GM23338 (cell line): Measurements from ENCODE around the gene KLF9. TPM values are rescaled to one million over a fixed set of nuclear protein-coding genes. Genes with fewer than 3 reads are reported as not detected.

Experiments
- ATAC-seq: fragments of 200-7000 bp; cut with Tn5 transposase; 3 replicates; pipeline ENCODE4 v1.9.1; 2020
- DNase-seq: peaks from one replicate; pipeline ENCODE4 v3.0.0-alpha.2; 2015; ENCODE audit warnings: low spot score
- H2AFZ ChIP-seq: fragments of 200-600 bp; sonication (generic); 2 replicates; pipeline ENCODE4 v1.8.0; 2016; ENCODE audit warnings: antibody characterized with exemption, mild to moderate bottlenecking, moderate library complexity
- H3F3A ChIP-seq: fragments of 200-600 bp; sonication (generic); replicated peaks from 2 replicates; pipeline ENCODE4 v1.8.0; 2017; ENCODE audit warnings: antibody characterized with exemption, mixed run types, low read depth
- H3K27ac ChIP-seq: fragments of 200-600 bp; sonication (generic); 2 replicates; pipeline ENCODE4 v1.6.1; 2016; ENCODE audit warnings: low read depth
- H3K27me3 ChIP-seq: fragments of 200-600 bp; sonication (generic); 2 replicates; pipeline ENCODE4 v1.8.0; 2016; ENCODE audit warnings: mild to moderate bottlenecking, mixed run types, moderate library complexity; ENCODE audit not compliant: insufficient read depth
- H3K36me3 ChIP-seq: fragments of 200-600 bp; sonication (generic); 2 replicates; pipeline ENCODE4 v1.8.0; 2016; ENCODE audit warnings: mild to moderate bottlenecking; ENCODE audit not compliant: insufficient read depth
- H3K4me1 ChIP-seq: fragments of 200-600 bp; sonication (generic); 2 replicates; pipeline ENCODE4 v1.8.0; 2016; ENCODE audit warnings: mild to moderate bottlenecking, moderate library complexity; ENCODE audit not compliant: insufficient read depth
- H3K4me2 ChIP-seq: fragments of 200-600 bp; sonication (generic); 2 replicates; pipeline ENCODE4 v1.7.1; 2017; ENCODE audit warnings: mixed run types
- H3K4me3 ChIP-seq: fragments of 200-600 bp; sonication (generic); 2 replicates; pipeline ENCODE4 v1.6.1; 2016; ENCODE audit warnings: mixed run types
- H3K79me2 ChIP-seq: fragments of 200-600 bp; sonication (generic); replicated peaks from 2 replicates; pipeline ENCODE4 v1.8.0; 2017; ENCODE audit warnings: mild to moderate bottlenecking; ENCODE audit not compliant: insufficient read depth
- H3K9me2 ChIP-seq: fragments of 200-600 bp; sonication (generic); 2 replicates; pipeline ENCODE4 v1.8.0; 2017; ENCODE audit not compliant: insufficient read depth
- H4K20me1 ChIP-seq: fragments of 200-600 bp; sonication (generic); replicated peaks from 2 replicates; pipeline ENCODE4 v1.8.0; 2017; ENCODE audit warnings: mild to moderate bottlenecking; ENCODE audit not compliant: insufficient read depth
- H3K27ac Mint-ChIP-seq: 2 replicates; pipeline ENCODE4 v1.8.0; 2020; ENCODE audit warnings: inconsistent platforms, mild to moderate bottlenecking, moderate library complexity, mixed read lengths
- H3K27me3 Mint-ChIP-seq: 3 replicates; pipeline ENCODE4 v1.8.0; 2022; ENCODE audit warnings: low read depth, mild to moderate bottlenecking, moderate library complexity, mixed read lengths, inconsistent platforms; ENCODE audit not compliant: insufficient read depth, poor library complexity
- H3K36me3 Mint-ChIP-seq: 3 replicates; pipeline ENCODE4 v1.8.0; 2021; ENCODE audit warnings: low read depth, mild to moderate bottlenecking, inconsistent platforms, moderate library complexity, mixed read lengths
- H3K4me1 Mint-ChIP-seq: 3 replicates; pipeline ENCODE4 v1.8.0; 2020; ENCODE audit warnings: mild to moderate bottlenecking, inconsistent platforms, mixed read lengths
- H3K4me3 Mint-ChIP-seq: 3 replicates; pipeline ENCODE4 v1.8.0; 2021; ENCODE audit warnings: moderate library complexity, mild to moderate bottlenecking, inconsistent platforms, mixed read lengths
- H3K9me3 Mint-ChIP-seq: 3 replicates; pipeline ENCODE4 v1.8.0; 2020; ENCODE audit warnings: moderate library complexity, mild to moderate bottlenecking, inconsistent platforms, mixed read lengths
- CREB1 ChIP-seq: fragments of 250-450 bp; sonication (Bioruptor Pico); IDR thresholded peaks from 2 replicates; pipeline ENCODE4 v1.5.0; 2020; ENCODE audit warnings: low read depth, mild to moderate bottlenecking, moderate library complexity
- EZH2phosphoT487 ChIP-seq: fragments of 200-600 bp; sonication (generic); IDR thresholded peaks from one replicate; pipeline ENCODE4 v1.8.1; 2018; ENCODE audit warnings: antibody characterized with exemption; ENCODE audit not compliant: unreplicated experiment
- JUNB ChIP-seq: IDR thresholded peaks from one replicate; pipeline ENCODE4 v1.6.1; 2016; ENCODE audit warnings: antibody characterized with exemption; ENCODE audit not compliant: unreplicated experiment
- NANOG ChIP-seq: IDR thresholded peaks from 2 replicates; pipeline ENCODE4 v1.6.1; 2016; ENCODE audit warnings: antibody characterized with exemption, borderline replicate concordance
- POLR2AphosphoS5 ChIP-seq: IDR thresholded peaks from 2 replicates; pipeline ENCODE4 v1.6.1; 2016; ENCODE audit warnings: antibody characterized with exemption, low read depth
- STAT1 ChIP-seq: IDR thresholded peaks from one replicate; pipeline ENCODE4 v1.6.1; 2016; ENCODE audit warnings: antibody characterized with exemption; ENCODE audit not compliant: unreplicated experiment
- ZNF114 ChIP-seq: fragments of 250-450 bp; sonication (Bioruptor Pico); IDR thresholded peaks from 2 replicates; pipeline ENCODE4 v1.5.0; 2020; ENCODE audit warnings: mild to moderate bottlenecking, moderate library complexity
- ZNF331 ChIP-seq: fragments of 250-450 bp; sonication (Bioruptor Pico); IDR thresholded peaks from 2 replicates; pipeline ENCODE4 v1.5.0; 2020; ENCODE audit warnings: low read depth, mild to moderate bottlenecking, moderate library complexity
- polyA plus RNA-seq: library from polyadenylated mRNA; unstranded; fragments of >200 nt; fragmentation: Nextera tagmentation; extraction: Ambion mirVana; gene quantifications from 2 replicates; pipeline ENCODE4 v1.2.1, GENCODE V29; 2016
- total RNA-seq: library from RNA; depleted of rRNA; stranded (reverse); fragments of >200 nt; shearing (Covaris generic); gene quantifications from 2 replicates; pipeline ENCODE4 v1.2.3, GENCODE V29; 2014
- TF ChIP-seq, protein P1 (sequence below): IDR thresholded peaks from 2 replicates; pipeline ENCODE4 v1.6.1; 2016; ENCODE audit warnings: antibody characterized with exemption
- TF ChIP-seq, protein P2 (sequence below), 2 experiments: fragments of 200-600 bp in 1 of 2; sonication (generic) in 1 of 2; conservative IDR thresholded peaks; 2 replicates each; pipeline versions ENCODE4 v1.5.1 to v1.6.1; 2016 to 2017; ENCODE audit warnings: antibody characterized with exemption in 2 of 2, low read depth in 2 of 2, mild to moderate bottlenecking in 2 of 2, moderate library complexity in 1 of 2
- TF ChIP-seq, protein P3 (sequence below): IDR thresholded peaks from one replicate; pipeline ENCODE4 v1.6.1; 2018; ENCODE audit warnings: antibody characterized with exemption; ENCODE audit not compliant: unreplicated experiment

KLF9 gene
- total and polyA plus RNA-seq, 2 experiments from 2014 or later = 0.58 to 1.5 TPM

DNA sequence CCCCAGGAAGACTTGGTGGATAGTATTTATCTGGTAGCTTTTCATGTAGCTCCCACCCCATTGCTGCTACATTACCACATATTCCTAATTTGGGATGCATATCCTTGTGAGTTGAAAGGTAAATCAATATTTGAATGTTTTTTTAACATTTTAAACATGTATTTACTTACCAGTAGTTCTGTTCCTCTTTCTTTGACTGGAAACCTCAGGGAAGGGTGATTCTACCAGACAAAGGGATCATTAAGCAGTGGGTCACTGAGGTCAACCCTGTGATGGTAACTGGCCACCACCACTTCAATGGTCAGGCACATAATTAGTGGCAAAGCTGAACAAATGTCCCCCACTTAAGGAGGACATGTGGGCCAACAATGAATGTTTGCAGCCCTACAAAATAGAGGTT, 27.2 kb upstream of the KLF9 start (continued):
- TF ChIP-seq, protein P1, sequence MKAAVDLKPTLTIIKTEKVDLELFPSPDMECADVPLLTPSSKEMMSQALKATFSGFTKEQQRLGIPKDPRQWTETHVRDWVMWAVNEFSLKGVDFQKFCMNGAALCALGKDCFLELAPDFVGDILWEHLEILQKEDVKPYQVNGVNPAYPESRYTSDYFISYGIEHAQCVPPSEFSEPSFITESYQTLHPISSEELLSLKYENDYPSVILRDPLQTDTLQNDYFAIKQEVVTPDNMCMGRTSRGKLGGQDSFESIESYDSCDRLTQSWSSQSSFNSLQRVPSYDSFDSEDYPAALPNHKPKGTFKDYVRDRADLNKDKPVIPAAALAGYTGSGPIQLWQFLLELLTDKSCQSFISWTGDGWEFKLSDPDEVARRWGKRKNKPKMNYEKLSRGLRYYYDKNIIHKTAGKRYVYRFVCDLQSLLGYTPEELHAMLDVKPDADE = no peak
- TF ChIP-seq STAT1 = no peak
- TF ChIP-seq NANOG = no peak

DNA sequence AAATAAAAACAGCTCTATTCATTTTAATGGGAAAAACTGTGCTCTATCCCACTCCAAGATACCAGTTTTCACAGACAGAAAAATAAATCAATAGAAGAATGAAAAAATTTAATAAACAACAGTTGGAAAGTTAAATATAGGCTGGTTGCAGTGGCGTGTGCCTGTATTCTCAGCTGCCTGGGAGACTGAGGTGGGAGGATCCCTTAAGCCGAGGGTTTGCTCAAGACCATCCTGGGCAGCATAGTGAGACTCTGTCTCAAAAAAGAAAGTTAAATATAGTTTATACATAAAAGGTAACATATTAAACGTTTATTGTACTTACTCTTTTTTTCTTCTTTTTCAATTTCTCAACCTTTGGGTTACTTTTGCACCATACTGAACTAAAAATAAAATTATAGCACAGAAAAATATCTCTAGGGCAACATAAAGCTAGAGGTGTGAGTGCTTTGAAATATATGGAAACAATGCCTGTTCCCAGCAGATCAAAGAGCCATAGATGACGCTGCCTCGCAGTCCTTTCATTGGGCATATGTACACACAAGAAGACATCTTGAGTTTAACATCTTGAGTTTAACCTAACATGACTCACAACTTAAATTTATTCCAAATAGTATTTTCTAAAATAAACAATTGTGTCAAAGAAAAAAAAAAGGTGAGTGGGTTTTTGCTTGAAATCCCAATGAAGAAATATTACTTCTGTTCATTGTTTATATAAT, 25.7 kb upstream of the KLF9 start:
- Histone ChIP-seq H3K27me3 (no peaks in the 10 kb centered on the region), H4K20me1 (no peaks in the 10 kb centered on the region), H3K79me2 (no peaks in the 10 kb centered on the region), H3K4me1 (no peaks in the 10 kb centered on the region), H3K4me2 (no peak overlapping the region), H3K9me2 (no peaks in the 10 kb centered on the region), H3K4me3 (no peak overlapping the region), H3F3A (no peaks in the 10 kb centered on the region), H3K27ac (no peak overlapping the region), H2AFZ (no peak overlapping the region), H3K36me3 (no peaks in the 10 kb centered on the region)
- H3K27me3 Mint-ChIP-seq = peaks cover under 1% of the 10 kb centered on the region
- H3K36me3 Mint-ChIP-seq = no peaks in the 10 kb centered on the region
- H3K4me1 Mint-ChIP-seq = peaks cover 4% of the 10 kb centered on the region; the same call in 2 of the 3 replicates
- H3K4me3 Mint-ChIP-seq = no peak overlapping the region
- TF ChIP-seq CREB1 (CRISPR knock-in tag) (no peak), STAT1 (no peak), ZNF114 (CRISPR knock-in tag) (no peak), ZNF331 (CRISPR knock-in tag) (no peak), JUNB (no peak), EZH2phosphoT487 (no peak)
- TF ChIP-seq, protein P2, sequence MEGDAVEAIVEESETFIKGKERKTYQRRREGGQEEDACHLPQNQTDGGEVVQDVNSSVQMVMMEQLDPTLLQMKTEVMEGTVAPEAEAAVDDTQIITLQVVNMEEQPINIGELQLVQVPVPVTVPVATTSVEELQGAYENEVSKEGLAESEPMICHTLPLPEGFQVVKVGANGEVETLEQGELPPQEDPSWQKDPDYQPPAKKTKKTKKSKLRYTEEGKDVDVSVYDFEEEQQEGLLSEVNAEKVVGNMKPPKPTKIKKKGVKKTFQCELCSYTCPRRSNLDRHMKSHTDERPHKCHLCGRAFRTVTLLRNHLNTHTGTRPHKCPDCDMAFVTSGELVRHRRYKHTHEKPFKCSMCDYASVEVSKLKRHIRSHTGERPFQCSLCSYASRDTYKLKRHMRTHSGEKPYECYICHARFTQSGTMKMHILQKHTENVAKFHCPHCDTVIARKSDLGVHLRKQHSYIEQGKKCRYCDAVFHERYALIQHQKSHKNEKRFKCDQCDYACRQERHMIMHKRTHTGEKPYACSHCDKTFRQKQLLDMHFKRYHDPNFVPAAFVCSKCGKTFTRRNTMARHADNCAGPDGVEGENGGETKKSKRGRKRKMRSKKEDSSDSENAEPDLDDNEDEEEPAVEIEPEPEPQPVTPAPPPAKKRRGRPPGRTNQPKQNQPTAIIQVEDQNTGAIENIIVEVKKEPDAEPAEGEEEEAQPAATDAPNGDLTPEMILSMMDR (conservative IDR thresholded peaks at IDR 0.05; ENCODE audit: low read depth in 2 of 2) = no peak
- ATAC-seq (no peak), DNase-seq (no peak)
- no peaks in the 10 kb centered on the region for H3K9me3 Mint-ChIP-seq
- no peak overlapping the region for H3K27ac Mint-ChIP-seq

DNA sequence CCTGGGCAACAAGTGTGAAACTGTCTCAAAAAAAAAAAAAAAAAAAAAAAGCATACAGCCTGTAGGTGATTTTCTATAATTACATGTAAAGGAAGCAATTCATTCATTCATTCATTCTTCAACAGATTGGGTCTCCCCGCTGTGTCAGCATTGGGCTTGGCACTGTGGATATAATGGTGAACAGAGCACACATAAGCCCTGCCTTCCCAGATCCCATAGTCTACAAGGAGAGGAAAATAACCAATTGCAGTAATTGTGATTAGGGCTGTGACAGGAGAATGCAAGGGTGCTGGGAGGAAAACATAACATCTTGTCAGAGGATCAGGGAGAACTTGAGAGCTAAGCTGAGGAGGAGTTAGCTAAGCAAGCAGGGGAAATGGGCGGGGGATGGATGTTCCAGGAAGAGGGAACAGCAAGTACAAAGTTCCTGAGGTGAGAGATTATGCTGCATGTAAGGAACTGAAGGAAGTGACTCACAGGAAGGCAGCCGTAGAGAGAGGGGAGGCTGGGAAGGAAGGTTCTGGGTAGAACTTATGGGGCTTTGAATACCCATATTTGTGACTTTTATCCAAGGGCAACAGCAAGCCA, 24.0 kb upstream of the KLF9 start:
- H3K9me3 Mint-ChIP-seq = no peaks in the 10 kb centered on the region
- peaks cover 4% of the 10 kb centered on the region; the same call in 2 of the 3 replicates for H3K4me1 Mint-ChIP-seq
- Histone ChIP-seq H3K4me1 (no peaks in the 10 kb centered on the region), H3K79me2 (no peaks in the 10 kb centered on the region), H3F3A (no peaks in the 10 kb centered on the region), H3K36me3 (no peaks in the 10 kb centered on the region), H2AFZ (0 out of 2 replicates have a peak overlapping the region, but pooled peaks have one; percentile 34), H3K4me3 (no peak overlapping the region), H3K27me3 (no peaks in the 10 kb centered on the region), H4K20me1 (no peaks in the 10 kb centered on the region), H3K27ac (no peak overlapping the region), H3K4me2 (no peak overlapping the region), H3K9me2 (no peaks in the 10 kb centered on the region)
- no peak for ATAC-seq
- H3K27ac Mint-ChIP-seq = no peak overlapping the region
- no peak for DNase-seq
- H3K4me3 Mint-ChIP-seq = no peak overlapping the region
- H3K27me3 Mint-ChIP-seq = no peaks in the 10 kb centered on the region
- TF ChIP-seq ZNF114 (CRISPR knock-in tag) (no peak), ZNF331 (CRISPR knock-in tag) (no peak), POLR2AphosphoS5 (no peak), CREB1 (CRISPR knock-in tag) (no peak), NANOG (no peak)
- TF ChIP-seq, protein P1 = no peak
- TF ChIP-seq, protein P3, sequence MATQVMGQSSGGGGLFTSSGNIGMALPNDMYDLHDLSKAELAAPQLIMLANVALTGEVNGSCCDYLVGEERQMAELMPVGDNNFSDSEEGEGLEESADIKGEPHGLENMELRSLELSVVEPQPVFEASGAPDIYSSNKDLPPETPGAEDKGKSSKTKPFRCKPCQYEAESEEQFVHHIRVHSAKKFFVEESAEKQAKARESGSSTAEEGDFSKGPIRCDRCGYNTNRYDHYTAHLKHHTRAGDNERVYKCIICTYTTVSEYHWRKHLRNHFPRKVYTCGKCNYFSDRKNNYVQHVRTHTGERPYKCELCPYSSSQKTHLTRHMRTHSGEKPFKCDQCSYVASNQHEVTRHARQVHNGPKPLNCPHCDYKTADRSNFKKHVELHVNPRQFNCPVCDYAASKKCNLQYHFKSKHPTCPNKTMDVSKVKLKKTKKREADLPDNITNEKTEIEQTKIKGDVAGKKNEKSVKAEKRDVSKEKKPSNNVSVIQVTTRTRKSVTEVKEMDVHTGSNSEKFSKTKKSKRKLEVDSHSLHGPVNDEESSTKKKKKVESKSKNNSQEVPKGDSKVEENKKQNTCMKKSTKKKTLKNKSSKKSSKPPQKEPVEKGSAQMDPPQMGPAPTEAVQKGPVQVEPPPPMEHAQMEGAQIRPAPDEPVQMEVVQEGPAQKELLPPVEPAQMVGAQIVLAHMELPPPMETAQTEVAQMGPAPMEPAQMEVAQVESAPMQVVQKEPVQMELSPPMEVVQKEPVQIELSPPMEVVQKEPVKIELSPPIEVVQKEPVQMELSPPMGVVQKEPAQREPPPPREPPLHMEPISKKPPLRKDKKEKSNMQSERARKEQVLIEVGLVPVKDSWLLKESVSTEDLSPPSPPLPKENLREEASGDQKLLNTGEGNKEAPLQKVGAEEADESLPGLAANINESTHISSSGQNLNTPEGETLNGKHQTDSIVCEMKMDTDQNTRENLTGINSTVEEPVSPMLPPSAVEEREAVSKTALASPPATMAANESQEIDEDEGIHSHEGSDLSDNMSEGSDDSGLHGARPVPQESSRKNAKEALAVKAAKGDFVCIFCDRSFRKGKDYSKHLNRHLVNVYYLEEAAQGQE = no peak
- no peaks in the 10 kb centered on the region for H3K36me3 Mint-ChIP-seq
